MCF 10A (cell line): ENCODE data around the gene ASPSCR1. TPM values are rescaled to one million over a fixed set of nuclear protein-coding genes. Genes with fewer than 3 reads are reported as not detected.

ENCODE experiments used
- BruUV-seq: library from RNA; stranded (reverse); fragments of 400-500 nt; replicated peaks from 2 replicates; lab custom pipeline; 2021; lab: Mats Ljungman, UMichigan
- CTCF ChIA-PET: fragments of 300-600 bp; sonication (Branson Sonifier 250); formaldehyde crosslinking; extraction: SDS; loops from one replicate; lab custom pipeline; 2021; ENCODE audit warnings: antibody characterized with exemption, inconsistent platforms; lab: Yijun Ruan, JAX
- POLR2A ChIA-PET: fragments of 300-600, 350-650 bp; sonication (Branson Sonifier 250); formaldehyde crosslinking; extraction: SDS; loops from one replicate; lab custom pipeline; 2020; ENCODE audit warnings: antibody characterized with exemption, inconsistent platforms; lab: Yijun Ruan, JAX
- DNase-seq: peaks from one replicate; pipeline ENCODE4 v3.0.0-alpha.2; 2018; ENCODE audit not compliant: unreplicated experiment
- H3K27ac Mint-ChIP-seq: one replicate; pipeline ENCODE4 v1.8.0; 2022; ENCODE audit warnings: mild to moderate bottlenecking, low read depth, mixed read lengths; ENCODE audit not compliant: unreplicated experiment
- H3K27me3 Mint-ChIP-seq: one replicate; pipeline ENCODE4 v1.8.0; 2022; ENCODE audit warnings: mixed read lengths; ENCODE audit not compliant: insufficient read depth, unreplicated experiment
- H3K36me3 Mint-ChIP-seq: one replicate; pipeline ENCODE4 v1.8.0; 2022; ENCODE audit warnings: mild to moderate bottlenecking, moderate library complexity, mixed read lengths; ENCODE audit not compliant: insufficient read depth, unreplicated experiment
- H3K4me1 Mint-ChIP-seq: one replicate; pipeline ENCODE4 v1.8.0; 2022; ENCODE audit warnings: mixed read lengths; ENCODE audit not compliant: insufficient read depth, unreplicated experiment
- H3K4me3 Mint-ChIP-seq: one replicate; pipeline ENCODE4 v1.8.0; 2022; ENCODE audit warnings: mild to moderate bottlenecking, moderate library complexity, mixed read lengths; ENCODE audit not compliant: unreplicated experiment
- H3K9me3 Mint-ChIP-seq: one replicate; pipeline ENCODE4 v1.8.0; 2022; ENCODE audit warnings: mixed read lengths; ENCODE audit not compliant: unreplicated experiment
- CTCF ChIP-seq: fragments of 200-600 bp; IDR thresholded peaks from one replicate; pipeline ENCODE4 v1.8.0; 2022; ENCODE audit warnings: antibody characterized with exemption, mild to moderate bottlenecking; ENCODE audit not compliant: unreplicated experiment
- intact Hi-C: fragments of 100-400 bp; cut with micrococcal nuclease; formaldehyde crosslinking; loops from 2 replicates; pipeline ENCODE4 v1.14.1; 2022
- total RNA-seq: library from RNA; stranded (reverse); gene quantifications from 2 replicates; pipeline ENCODE4 v1.2.3, GENCODE V29; 2022

The ASPSCR1 gene
- total RNA-seq, 1 experiment from 2014 or later = 29.7 TPM

- no peak for DNase-seq
- intact Hi-C loops = no loop called here
- Mint-ChIP-seq H3K4me3 (no peak overlapping the region), H3K36me3 (no peaks in the 10 kb centered on the region), H3K9me3 (no peaks in the 10 kb centered on the region), H3K4me1 (peaks cover 7% of the 10 kb centered on the region), H3K27ac (no peak overlapping the region), H3K27me3 (no peaks in the 10 kb centered on the region)
- BruUV-seq = no TSS peak
- TF ChIP-seq CTCF = no peak
- ChIA-PET CTCF (interaction anchor here (0.5 kb wide), 1 partner anchor 19 kb away, joined by 4 read pairs; no protein-coding TSS in a partner anchor), POLR2A (interaction anchor here (0.7 kb wide), 1 partner anchor 8 kb away, joined by 3 read pairs; no protein-coding TSS in a partner anchor)
These were observed 37.5 kb upstream of the ASPSCR1 start for GRCh38 chr17:81939881-81940385.

GRCh38 chr17:81940538-81941483 is 36.6 kb upstream of the ASPSCR1 start:
- H3K9me3 Mint-ChIP-seq = no peaks in the 10 kb centered on the region
- H3K4me1 Mint-ChIP-seq = peaks cover 4% of the 10 kb centered on the region
- no peak overlapping the region for H3K27ac Mint-ChIP-seq
- H3K4me3 Mint-ChIP-seq = no peak overlapping the region
- H3K27me3 Mint-ChIP-seq = no peaks in the 10 kb centered on the region
- no peaks in the 10 kb centered on the region for H3K36me3 Mint-ChIP-seq
- intact Hi-C loops = no loop called here
- CTCF ChIA-PET = no interaction called here
- no peak for TF ChIP-seq CTCF
- POLR2A ChIA-PET = interaction anchor here (0.7 kb wide), 1 partner anchor 218 kb away, joined by 3 read pairs; no protein-coding TSS in a partner anchor
- BruUV-seq = no TSS peak
- DNase-seq = no peak

GRCh38 chr17:81941484-81942166 is 35.8 kb upstream of the ASPSCR1 start:
- H3K27ac Mint-ChIP-seq = no peak overlapping the region
- DNase-seq = no peak
- BruUV-seq = no TSS peak
- no peaks in the 10 kb centered on the region for H3K9me3 Mint-ChIP-seq
- H3K27me3 Mint-ChIP-seq = no peaks in the 10 kb centered on the region
- ChIA-PET POLR2A (interaction anchor here (0.7 kb wide), 2 partner anchors 219 to 222 kb away, joined by 3 read pairs; no protein-coding TSS in a partner anchor), CTCF (no interaction called here)
- no peak for TF ChIP-seq CTCF
- no peak overlapping the region for H3K4me3 Mint-ChIP-seq
- H3K4me1 Mint-ChIP-seq = no peaks in the 10 kb centered on the region
- intact Hi-C loops = no loop called here
- H3K36me3 Mint-ChIP-seq = no peaks in the 10 kb centered on the region

GRCh38 chr17:81942167-81942553 is 35.3 kb upstream of the ASPSCR1 start:
- no TSS peak for BruUV-seq
- intact Hi-C loops = no loop called here
- POLR2A ChIA-PET = interaction anchor here (0.7 kb wide), 1 partner anchor 222 kb away, joined by 3 read pairs; no protein-coding TSS in a partner anchor

More at GRCh38 chr17:81942167-81942553, 35.3 kb upstream of the ASPSCR1 start:
- Mint-ChIP-seq H3K4me3 (no peak overlapping the region), H3K27me3 (no peaks in the 10 kb centered on the region), H3K27ac (no peak overlapping the region), H3K9me3 (no peaks in the 10 kb centered on the region), H3K36me3 (no peaks in the 10 kb centered on the region), H3K4me1 (no peaks in the 10 kb centered on the region)
- CTCF ChIA-PET = interaction anchor here (0.6 to 1.0 kb wide), 2 partner anchors 15 to 40 kb away, joined by 3 to 4 read pairs; partner anchors contain the start of gene MAFG
- TF ChIP-seq CTCF = no peak
- no peak for DNase-seq
